Measurements from ENCODE around the gene MMEL1. TPM values are rescaled to one million over a fixed set of nuclear protein-coding genes. Genes with fewer than 3 reads are reported as not detected.

Gene MMEL1
- total RNA-seq, 2 experiments from 2014 or later = 0.67 to 1.8 TPM

DNA sequence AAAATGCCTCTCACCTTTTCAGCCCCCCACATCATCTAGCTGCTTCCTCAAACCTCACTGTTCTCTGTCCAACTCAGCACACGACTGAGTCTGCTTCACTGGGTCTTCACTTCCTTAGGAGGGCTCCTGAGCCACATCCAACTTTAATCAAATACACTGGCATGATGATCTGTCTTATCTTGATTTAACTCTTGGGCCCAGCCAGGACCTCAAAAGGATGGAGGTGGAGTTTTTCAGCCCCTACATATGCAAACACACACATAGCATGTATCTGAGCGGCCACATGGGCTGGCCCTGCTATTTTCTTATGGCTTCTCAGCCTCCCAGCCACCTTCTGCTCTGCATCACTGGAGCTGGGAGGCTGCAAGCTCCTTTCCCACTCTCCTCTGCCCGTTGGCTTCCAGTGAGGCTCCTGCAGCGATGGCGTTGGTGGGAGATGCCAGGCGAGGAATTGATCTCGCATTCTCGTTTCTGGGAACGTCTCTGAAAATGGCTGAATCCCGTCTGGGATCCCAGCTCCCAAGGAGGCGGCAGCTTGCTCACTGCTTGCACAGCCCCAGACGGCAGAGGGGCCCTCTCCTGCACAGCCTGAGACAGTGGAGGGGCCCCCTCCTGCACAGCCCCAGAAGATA, 48.0 kb downstream of the MMEL1 start:
- Histone ChIP-seq H3K27me3 (ENCODE audit: control insufficient read depth in 1 of 2, insufficient read depth in 2 of 2, low read length in 2 of 2) (no peaks in the 10 kb centered on the region), H3K27ac (ENCODE audit: low read depth in 1 of 2, low read length in 2 of 2) (peak overlapping the region; percentile 97 to 99), H3K4me3 (ENCODE audit: low read length) (peak overlapping the region; percentile 85), H3K9me3 (ENCODE audit: control insufficient read depth in 1 of 2, insufficient read depth in 1 of 2, low read length in 2 of 2) (no peaks in the 10 kb centered on the region), H3K36me3 (ENCODE audit: insufficient read depth, low read length) (peaks cover 8% of the 10 kb centered on the region), H3K4me1 (ENCODE audit: insufficient read depth, low read length) (peaks cover 77% of the 10 kb centered on the region)
- TF ChIP-seq, protein P1, sequence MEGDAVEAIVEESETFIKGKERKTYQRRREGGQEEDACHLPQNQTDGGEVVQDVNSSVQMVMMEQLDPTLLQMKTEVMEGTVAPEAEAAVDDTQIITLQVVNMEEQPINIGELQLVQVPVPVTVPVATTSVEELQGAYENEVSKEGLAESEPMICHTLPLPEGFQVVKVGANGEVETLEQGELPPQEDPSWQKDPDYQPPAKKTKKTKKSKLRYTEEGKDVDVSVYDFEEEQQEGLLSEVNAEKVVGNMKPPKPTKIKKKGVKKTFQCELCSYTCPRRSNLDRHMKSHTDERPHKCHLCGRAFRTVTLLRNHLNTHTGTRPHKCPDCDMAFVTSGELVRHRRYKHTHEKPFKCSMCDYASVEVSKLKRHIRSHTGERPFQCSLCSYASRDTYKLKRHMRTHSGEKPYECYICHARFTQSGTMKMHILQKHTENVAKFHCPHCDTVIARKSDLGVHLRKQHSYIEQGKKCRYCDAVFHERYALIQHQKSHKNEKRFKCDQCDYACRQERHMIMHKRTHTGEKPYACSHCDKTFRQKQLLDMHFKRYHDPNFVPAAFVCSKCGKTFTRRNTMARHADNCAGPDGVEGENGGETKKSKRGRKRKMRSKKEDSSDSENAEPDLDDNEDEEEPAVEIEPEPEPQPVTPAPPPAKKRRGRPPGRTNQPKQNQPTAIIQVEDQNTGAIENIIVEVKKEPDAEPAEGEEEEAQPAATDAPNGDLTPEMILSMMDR (IDR thresholded peaks at IDR 0.05) = no peak
- peak in 2 of 14 experiments; percentile 6 to 38 for DNase-seq
- Mint-ChIP-seq H3K4me3 (peak overlapping the region; percentile 92), H3K36me3 (ENCODE audit: low read depth) (peaks cover 17% of the 10 kb centered on the region), H3K27ac (peak overlapping the region; percentile 98), H3K9me3 (no peaks in the 10 kb centered on the region), H3K4me1 (ENCODE audit: low read depth) (peaks cover 49% of the 10 kb centered on the region), H3K27me3 (no peaks in the 10 kb centered on the region)
- no peak for ATAC-seq (ENCODE audit: poor library complexity)
- ChIA-PET POLR2A (interaction anchor here (0.5 to 6.7 kb wide), 23 partner anchors 8 to 947 kb away, joined by 3 to 133 read pairs (median 6); partner anchors contain the start of genes FAAP20, MORN1, PANK4 and RER1), CTCF (interaction anchor here (1.2 to 3.8 kb wide), 12 partner anchors 23 to 390 kb away, joined by 3 to 38 read pairs (median 4); partner anchors contain the start of genes FAAP20, MORN1, RER1 and TNFRSF14)
- intact Hi-C loops (cut with DNase I, micrococcal nuclease) = loop anchor here (1.0 to 5.0 kb wide), 4 partner anchors 29 to 388 kb away; partner anchors contain the start of gene TNFRSF14 (in 1 of the 2)

DNA sequence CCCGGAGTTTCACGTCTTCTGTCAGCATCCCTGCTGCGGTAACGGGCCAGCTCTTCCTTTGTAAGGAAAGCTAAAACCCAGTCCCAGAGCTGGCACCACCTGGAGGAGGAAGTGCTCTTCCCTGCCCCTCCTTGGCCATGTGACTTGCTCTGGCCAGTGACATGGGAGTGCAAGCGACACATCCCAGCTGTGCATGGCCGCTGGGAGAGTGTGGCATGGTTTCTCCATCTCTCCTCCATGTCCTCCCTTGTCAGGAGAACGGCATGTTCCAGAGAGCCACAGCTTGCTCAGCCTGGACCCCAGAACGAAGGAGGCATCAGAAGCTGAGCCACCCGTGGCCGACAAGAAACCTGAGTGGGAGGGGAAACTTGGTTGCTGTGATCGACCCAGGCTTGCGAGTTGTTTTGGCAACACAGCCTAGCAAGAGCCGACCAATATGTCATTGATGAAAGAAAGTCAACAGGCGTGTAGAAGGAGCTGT, 48.9 kb downstream of the MMEL1 start:
- no peaks in the 10 kb centered on the region for H3K9me3 ChIP-seq (ENCODE audit: control insufficient read depth in 1 of 2, insufficient read depth in 1 of 2, low read length in 2 of 2)
- no peaks in the 10 kb centered on the region for H3K27me3 ChIP-seq (ENCODE audit: control insufficient read depth in 1 of 2, insufficient read depth in 2 of 2, low read length in 2 of 2)
- H3K4me1 ChIP-seq (ENCODE audit: insufficient read depth, low read length) = peaks cover 86% of the 10 kb centered on the region
- Mint-ChIP-seq H3K27ac (peak overlapping the region; percentile 98), H3K9me3 (no peaks in the 10 kb centered on the region), H3K4me1 (ENCODE audit: low read depth) (peaks cover 56% of the 10 kb centered on the region), H3K4me3 (peak overlapping the region; percentile 92), H3K36me3 (ENCODE audit: low read depth) (peaks cover 17% of the 10 kb centered on the region), H3K27me3 (no peaks in the 10 kb centered on the region)
- H3K4me3 ChIP-seq (ENCODE audit: low read length) = peak overlapping the region; percentile 15
- ATAC-seq (ENCODE audit: poor library complexity) = peak; percentile 39
- H3K36me3 ChIP-seq (ENCODE audit: insufficient read depth, low read length) = peaks cover under 1% of the 10 kb centered on the region
- POLR2A ChIA-PET = interaction anchor here (1.0 to 6.7 kb wide), 10 partner anchors 20 to 389 kb away, joined by 3 to 133 read pairs (median 20); partner anchors contain the start of genes FAAP20, MORN1, PANK4 and RER1
- TF ChIP-seq, protein P1 (IDR thresholded peaks at IDR 0.05) = no peak
- H3K27ac ChIP-seq (ENCODE audit: low read depth in 1 of 2, low read length in 2 of 2) = peak overlapping the region; percentile 97 to 99
- intact Hi-C loops (cut with DNase I, micrococcal nuclease) = loop anchor here in 1 of 2 experiments (2.0 kb wide), 1 partner anchor 35 kb away; no protein-coding TSS in a partner anchor
- CTCF ChIA-PET = interaction anchor here (1.3 to 3.8 kb wide), 6 partner anchors 22 to 171 kb away, joined by 3 to 38 read pairs (median 11); partner anchors contain the start of gene TNFRSF14
- DNase-seq = peak in 11 of 14 experiments; percentile 19 to 85 (median 50)

DNA sequence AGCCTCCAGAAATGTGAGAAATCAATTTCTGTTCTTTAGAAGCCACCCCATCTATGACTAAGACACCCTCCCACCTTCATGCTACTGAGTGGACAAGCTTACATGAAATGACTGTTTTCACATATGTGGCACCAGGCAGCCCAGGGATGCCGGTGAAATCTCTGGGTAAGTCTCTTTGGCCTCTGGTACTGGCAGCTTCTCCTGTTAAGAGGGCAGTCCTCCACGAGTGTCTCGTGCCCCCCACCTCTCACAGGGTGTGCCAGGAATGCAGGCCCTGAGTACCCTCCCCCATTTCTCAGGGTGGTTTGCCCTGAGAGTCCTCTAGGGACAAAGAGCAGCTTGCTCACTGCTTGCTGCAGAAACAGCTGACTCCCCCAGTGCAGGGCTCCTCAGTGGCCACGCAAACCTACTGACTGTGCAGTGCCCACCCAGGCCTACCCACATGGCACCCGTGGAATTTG, 49.5 kb downstream of the MMEL1 start:
- Histone ChIP-seq H3K4me1 (ENCODE audit: insufficient read depth, low read length) (peaks cover 88% of the 10 kb centered on the region), H3K27ac (ENCODE audit: low read depth in 1 of 2, low read length in 2 of 2) (peak overlapping the region; percentile 97 to 99), H3K27me3 (ENCODE audit: control insufficient read depth in 1 of 2, insufficient read depth in 2 of 2, low read length in 2 of 2) (no peaks in the 10 kb centered on the region), H3K4me3 (ENCODE audit: low read length) (peak overlapping the region; percentile 15), H3K36me3 (ENCODE audit: insufficient read depth, low read length) (no peaks in the 10 kb centered on the region), H3K9me3 (ENCODE audit: control insufficient read depth in 1 of 2, insufficient read depth in 1 of 2, low read length in 2 of 2) (no peaks in the 10 kb centered on the region)
- POLR2A ChIA-PET = interaction anchor here (1.0 to 6.7 kb wide), 5 partner anchors 19 to 388 kb away, joined by 3 to 133 read pairs (median 20); partner anchors contain the start of genes FAAP20 and TNFRSF14
- TF ChIP-seq, protein P1 (IDR thresholded peaks at IDR 0.05) = no peak
- intact Hi-C loops (cut with DNase I, micrococcal nuclease) = no loop called here
- no peak for DNase-seq
- ATAC-seq (ENCODE audit: poor library complexity) = no peak
- Mint-ChIP-seq H3K9me3 (no peaks in the 10 kb centered on the region), H3K4me1 (ENCODE audit: low read depth) (peaks cover 62% of the 10 kb centered on the region), H3K4me3 (peak overlapping the region; percentile 92), H3K27me3 (no peaks in the 10 kb centered on the region), H3K27ac (peak overlapping the region; percentile 98), H3K36me3 (ENCODE audit: low read depth) (peaks cover 17% of the 10 kb centered on the region)
- CTCF ChIA-PET = interaction anchor here (0.7 to 3.8 kb wide), 3 partner anchors 21 to 28 kb away, joined by 3 to 38 read pairs (median 20); partner anchors contain the start of gene TNFRSF14
